ENCODE results near the gene SLC4A5.
"Not testable (repeated sequence)": the region's sequence is repeated elsewhere in the genome, so short reads cannot be mapped to it uniquely, and the experiment has no call there.

The SLC4A5 gene

GRCh38 chr2:74228772-74229171, 114.4 kb downstream of the SLC4A5 start:
- no peak for DNase-seq (ENCODE audit: low spot score)

GRCh38 chr2:74227646-74228045, 115.6 kb downstream of the SLC4A5 start:
- DNase-seq (ENCODE audit: low spot score), result no peak

- DNase-seq (ENCODE audit: low spot score), result no peak
These were observed 116.5 kb downstream of the SLC4A5 start for GRCh38 chr2:74226648-74227213.

GRCh38 chr2:74225698-74226459, 117.3 kb downstream of the SLC4A5 start:
- no peak for DNase-seq (ENCODE audit: low spot score)

- DNase-seq (ENCODE audit: low spot score), result peak; percentile 56
These were observed 119.1 kb downstream of the SLC4A5 start for GRCh38 chr2:74223941-74224770.

GRCh38 chr2:74222300-74222650, 120.9 kb downstream of the SLC4A5 start:
- no peak for DNase-seq (ENCODE audit: low spot score)

GRCh38 chr2:74221604-74222299, 121.5 kb downstream of the SLC4A5 start:
- no peak for DNase-seq (ENCODE audit: low spot score)

- DNase-seq (ENCODE audit: low spot score), result no peak
These were observed 122.1 kb downstream of the SLC4A5 start for GRCh38 chr2:74221091-74221490.

GRCh38 chr2:74219846-74220486, 123.2 kb downstream of the SLC4A5 start:
- no peak for DNase-seq (ENCODE audit: low spot score)

GRCh38 chr2:74216642-74217041, 126.6 kb downstream of the SLC4A5 start:
- no peak for DNase-seq (ENCODE audit: low spot score)

- DNase-seq (ENCODE audit: low spot score), result not testable (repeated sequence)
These were observed 127.4 kb downstream of the SLC4A5 start for GRCh38 chr2:74215771-74216170.

- no peak for DNase-seq (ENCODE audit: low spot score)
These were observed 130.4 kb downstream of the SLC4A5 start for GRCh38 chr2:74212702-74213410.

- DNase-seq (ENCODE audit: low spot score), result peak; percentile 40
These were observed 137.0 kb downstream of the SLC4A5 start for GRCh38 chr2:74206180-74206688.

- no peak for DNase-seq (ENCODE audit: low spot score)
These were observed 137.6 kb downstream of the SLC4A5 start for GRCh38 chr2:74205596-74205995.

- DNase-seq (ENCODE audit: low spot score), result no peak
These were observed 138.1 kb downstream of the SLC4A5 start for GRCh38 chr2:74205113-74205512.

GRCh38 chr2:74204436-74204835, 138.8 kb downstream of the SLC4A5 start:
- DNase-seq (ENCODE audit: low spot score), result no peak

GRCh38 chr2:74201596-74201995, 141.6 kb downstream of the SLC4A5 start:
- peak; percentile 71 for DNase-seq (ENCODE audit: low spot score)

GRCh38 chr2:74201196-74201595, 142.0 kb downstream of the SLC4A5 start:
- no peak for DNase-seq (ENCODE audit: low spot score)

- DNase-seq (ENCODE audit: low spot score), result no peak
These were observed 143.3 kb downstream of the SLC4A5 start for GRCh38 chr2:74199871-74200305.

GRCh38 chr2:74199275-74199701, 143.9 kb downstream of the SLC4A5 start:
- no peak for DNase-seq (ENCODE audit: low spot score)

All from AG20443 (cell line).